ENCODE data around the gene SLC30A4.

The SLC30A4 gene

DNA sequence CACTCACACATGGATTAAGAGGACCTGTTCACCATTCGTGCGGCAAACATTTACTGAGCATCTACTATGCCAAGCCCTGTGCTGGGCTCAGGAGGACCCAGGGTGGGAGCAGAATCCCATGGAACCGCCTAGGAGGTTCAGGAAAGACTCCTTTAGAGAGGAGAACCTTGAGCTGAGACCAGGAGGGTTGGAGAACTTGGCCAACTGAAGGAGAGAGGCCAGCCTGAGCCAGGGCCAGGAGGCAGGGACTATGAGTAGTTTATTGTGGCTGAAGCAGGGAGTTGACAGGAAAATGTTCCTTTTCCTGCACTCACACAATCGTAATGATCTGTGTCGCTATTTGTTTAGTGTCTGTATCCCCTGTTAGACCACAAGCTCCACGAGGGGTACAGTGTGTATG lies 71.3 kb downstream of the SLC30A4 start:
- peaks cover 1% of the 10 kb centered on the region for H3K4me1 ChIP-seq (ENCODE audit: control insufficient read depth, insufficient read depth, low read length)
- no peaks in the 10 kb centered on the region for H3K27me3 ChIP-seq (ENCODE audit: control insufficient read depth in 1 of 2, insufficient read depth in 2 of 2, low read length in 2 of 2)
- H3K36me3 ChIP-seq (ENCODE audit: control insufficient read depth in 2 of 2, insufficient read depth in 2 of 2, low read length in 2 of 2): no peaks in the 10 kb centered on the region
- no peak overlapping the region for H3K4me3 ChIP-seq (ENCODE audit: low read length in 2 of 2)
- no peaks in the 10 kb centered on the region for H3K9me3 ChIP-seq (ENCODE audit: control insufficient read depth in 2 of 2, low read length in 2 of 2)
- H3K27ac ChIP-seq (ENCODE audit: low read length): no peak overlapping the region
- no peak overlapping the region for H3K9ac ChIP-seq (ENCODE audit: low read length in 2 of 2)

- H3K9ac ChIP-seq (ENCODE audit: low read length in 2 of 2): no peak overlapping the region
- no peak overlapping the region for H3K27ac ChIP-seq (ENCODE audit: low read length)
- no peak overlapping the region for H3K4me3 ChIP-seq (ENCODE audit: low read length in 2 of 2)
Observed at GRCh38 chr15:45449916-45450867, 72.4 kb downstream of the SLC30A4 start.

GRCh38 chr15:45449395-45449794 lies 73.2 kb downstream of the SLC30A4 start:
- Histone ChIP-seq H3K4me1 (ENCODE audit: control insufficient read depth, insufficient read depth, low read length) (no peaks in the 10 kb centered on the region), H3K27me3 (ENCODE audit: control insufficient read depth in 1 of 2, insufficient read depth in 2 of 2, low read length in 2 of 2) (peaks cover 0 to 2% of the 10 kb centered on the region in 2 donors), H3K36me3 (ENCODE audit: control insufficient read depth in 2 of 2, insufficient read depth in 2 of 2, low read length in 2 of 2) (no peaks in the 10 kb centered on the region), H3K9ac (ENCODE audit: low read length in 2 of 2) (no peak overlapping the region), H3K9me3 (ENCODE audit: control insufficient read depth in 2 of 2, low read length in 2 of 2) (no peaks in the 10 kb centered on the region), H3K4me3 (ENCODE audit: low read length in 2 of 2) (no peak overlapping the region), H3K27ac (ENCODE audit: low read length) (no peak overlapping the region)

More at GRCh38 chr15:45449916-45450867, 72.4 kb downstream of the SLC30A4 start:
- Histone ChIP-seq H3K9me3 (ENCODE audit: control insufficient read depth in 2 of 2, low read length in 2 of 2) (no peaks in the 10 kb centered on the region), H3K4me1 (ENCODE audit: control insufficient read depth, insufficient read depth, low read length) (no peaks in the 10 kb centered on the region), H3K36me3 (ENCODE audit: control insufficient read depth in 2 of 2, insufficient read depth in 2 of 2, low read length in 2 of 2) (no peaks in the 10 kb centered on the region), H3K27me3 (ENCODE audit: control insufficient read depth in 1 of 2, insufficient read depth in 2 of 2, low read length in 2 of 2) (no peaks in the 10 kb centered on the region)

DNA sequence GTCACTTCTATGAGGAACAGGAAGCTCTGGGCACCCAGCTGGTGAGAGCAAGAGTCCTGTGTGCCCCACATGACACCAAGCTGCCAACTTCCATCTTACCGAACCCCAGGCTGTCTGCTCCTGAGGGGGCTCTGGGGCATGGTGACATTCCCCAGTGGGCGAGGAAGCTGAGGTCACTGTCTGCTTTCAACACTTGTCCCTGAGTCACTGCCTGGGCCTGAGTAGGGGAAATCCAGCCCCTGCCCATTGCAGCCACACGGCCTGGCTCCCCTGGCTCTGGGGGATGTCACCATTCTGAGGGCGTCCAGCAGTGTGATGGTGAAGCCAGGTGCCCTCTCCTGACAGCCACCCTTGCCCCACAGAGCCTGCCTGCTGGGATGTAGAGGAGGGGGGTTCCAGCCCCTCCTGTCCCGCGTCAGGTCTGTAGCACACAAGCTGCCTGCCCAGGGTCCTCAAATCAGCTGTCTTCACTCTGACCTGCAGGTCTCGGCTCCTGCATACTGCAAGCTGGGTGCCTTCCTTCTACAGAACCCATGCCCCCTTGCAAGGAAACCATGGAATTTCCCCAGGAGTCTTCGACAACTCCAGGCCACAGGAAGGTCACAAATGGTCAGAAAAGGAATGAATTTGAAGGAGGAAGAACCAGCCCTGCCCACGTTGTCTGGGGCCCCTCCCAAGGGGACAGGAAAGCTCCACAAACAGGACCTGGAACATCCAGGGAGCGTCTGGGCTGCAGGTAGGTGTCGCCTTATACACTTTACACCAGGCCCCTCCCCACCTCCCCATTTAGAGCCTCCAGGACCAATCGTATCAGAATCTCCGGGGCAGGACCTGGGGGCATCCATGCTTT lies 74.3 kb downstream of the SLC30A4 start:
- H3K4me1 ChIP-seq (ENCODE audit: control insufficient read depth, insufficient read depth, low read length): no peaks in the 10 kb centered on the region
- peaks cover 0 to 2% of the 10 kb centered on the region in 2 donors for H3K27me3 ChIP-seq (ENCODE audit: control insufficient read depth in 1 of 2, insufficient read depth in 2 of 2, low read length in 2 of 2)
- H3K27ac ChIP-seq (ENCODE audit: low read length): no peak overlapping the region
- H3K36me3 ChIP-seq (ENCODE audit: control insufficient read depth in 2 of 2, insufficient read depth in 2 of 2, low read length in 2 of 2): no peaks in the 10 kb centered on the region
- H3K9me3 ChIP-seq (ENCODE audit: control insufficient read depth in 2 of 2, low read length in 2 of 2): no peaks in the 10 kb centered on the region
- H3K4me3 ChIP-seq (ENCODE audit: low read length in 2 of 2): no peak overlapping the region
- no peak overlapping the region for H3K9ac ChIP-seq (ENCODE audit: low read length in 2 of 2)

GRCh38 chr15:45443645-45444044 lies 78.9 kb downstream of the SLC30A4 start:
- Histone ChIP-seq H3K27ac (ENCODE audit: low read length) (no peak overlapping the region), H3K9ac (ENCODE audit: low read length in 2 of 2) (no peak overlapping the region), H3K27me3 (ENCODE audit: control insufficient read depth in 1 of 2, insufficient read depth in 2 of 2, low read length in 2 of 2) (peaks cover 0 to 2% of the 10 kb centered on the region in 2 donors), H3K4me3 (ENCODE audit: low read length in 2 of 2) (no peak overlapping the region), H3K9me3 (ENCODE audit: control insufficient read depth in 2 of 2, low read length in 2 of 2) (no peaks in the 10 kb centered on the region), H3K36me3 (ENCODE audit: control insufficient read depth in 2 of 2, insufficient read depth in 2 of 2, low read length in 2 of 2) (no peaks in the 10 kb centered on the region), H3K4me1 (ENCODE audit: control insufficient read depth, insufficient read depth, low read length) (no peaks in the 10 kb centered on the region)

GRCh38 chr15:45442507-45443135 lies 79.9 kb downstream of the SLC30A4 start:
- Histone ChIP-seq H3K4me3 (ENCODE audit: low read length in 2 of 2) (no peak overlapping the region), H3K4me1 (ENCODE audit: control insufficient read depth, insufficient read depth, low read length) (no peaks in the 10 kb centered on the region), H3K9ac (ENCODE audit: low read length in 2 of 2) (no peak overlapping the region), H3K27ac (ENCODE audit: low read length) (no peak overlapping the region), H3K9me3 (ENCODE audit: control insufficient read depth in 2 of 2, low read length in 2 of 2) (no peaks in the 10 kb centered on the region), H3K36me3 (ENCODE audit: control insufficient read depth in 2 of 2, insufficient read depth in 2 of 2, low read length in 2 of 2) (no peaks in the 10 kb centered on the region), H3K27me3 (ENCODE audit: control insufficient read depth in 1 of 2, insufficient read depth in 2 of 2, low read length in 2 of 2) (peaks cover 0 to 2% of the 10 kb centered on the region in 2 donors)

DNA sequence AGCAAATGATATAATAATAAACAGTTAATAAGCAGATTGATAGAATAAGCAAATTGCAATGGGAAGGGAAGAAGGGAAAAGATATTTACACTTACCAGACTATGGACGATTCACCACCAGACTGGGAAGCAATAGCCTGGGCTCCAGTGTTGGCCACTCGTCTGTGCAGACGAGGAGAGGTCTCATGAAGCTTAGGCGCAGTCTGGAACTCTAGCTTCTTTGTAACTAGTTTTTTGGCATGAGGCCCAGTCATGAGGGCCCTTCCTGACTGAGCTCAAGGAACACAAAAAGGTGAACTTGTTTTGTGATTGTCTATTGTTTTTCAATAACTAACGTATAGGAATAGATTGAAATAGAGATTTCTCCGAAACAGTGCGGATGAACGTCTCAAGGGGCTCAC lies 80.9 kb downstream of the SLC30A4 start:
- Histone ChIP-seq H3K27me3 (ENCODE audit: control insufficient read depth in 1 of 2, insufficient read depth in 2 of 2, low read length in 2 of 2) (peaks cover 0 to 2% of the 10 kb centered on the region in 2 donors), H3K9ac (ENCODE audit: low read length in 2 of 2) (no peak overlapping the region), H3K27ac (ENCODE audit: low read length) (no peak overlapping the region), H3K9me3 (ENCODE audit: control insufficient read depth in 2 of 2, low read length in 2 of 2) (no peaks in the 10 kb centered on the region), H3K36me3 (ENCODE audit: control insufficient read depth in 2 of 2, insufficient read depth in 2 of 2, low read length in 2 of 2) (no peaks in the 10 kb centered on the region), H3K4me1 (ENCODE audit: control insufficient read depth, insufficient read depth, low read length) (no peaks in the 10 kb centered on the region), H3K4me3 (ENCODE audit: low read length in 2 of 2) (no peak overlapping the region)

GRCh38 chr15:45441036-45441435 lies 81.5 kb downstream of the SLC30A4 start:
- Histone ChIP-seq H3K27me3 (ENCODE audit: control insufficient read depth in 1 of 2, insufficient read depth in 2 of 2, low read length in 2 of 2) (peaks cover 0 to 2% of the 10 kb centered on the region in 2 donors), H3K4me3 (ENCODE audit: low read length in 2 of 2) (no peak overlapping the region), H3K36me3 (ENCODE audit: control insufficient read depth in 2 of 2, insufficient read depth in 2 of 2, low read length in 2 of 2) (no peaks in the 10 kb centered on the region), H3K27ac (ENCODE audit: low read length) (no peak overlapping the region), H3K9ac (ENCODE audit: low read length in 2 of 2) (no peak overlapping the region), H3K4me1 (ENCODE audit: control insufficient read depth, insufficient read depth, low read length) (no peaks in the 10 kb centered on the region), H3K9me3 (ENCODE audit: control insufficient read depth in 2 of 2, low read length in 2 of 2) (no peaks in the 10 kb centered on the region)

DNA sequence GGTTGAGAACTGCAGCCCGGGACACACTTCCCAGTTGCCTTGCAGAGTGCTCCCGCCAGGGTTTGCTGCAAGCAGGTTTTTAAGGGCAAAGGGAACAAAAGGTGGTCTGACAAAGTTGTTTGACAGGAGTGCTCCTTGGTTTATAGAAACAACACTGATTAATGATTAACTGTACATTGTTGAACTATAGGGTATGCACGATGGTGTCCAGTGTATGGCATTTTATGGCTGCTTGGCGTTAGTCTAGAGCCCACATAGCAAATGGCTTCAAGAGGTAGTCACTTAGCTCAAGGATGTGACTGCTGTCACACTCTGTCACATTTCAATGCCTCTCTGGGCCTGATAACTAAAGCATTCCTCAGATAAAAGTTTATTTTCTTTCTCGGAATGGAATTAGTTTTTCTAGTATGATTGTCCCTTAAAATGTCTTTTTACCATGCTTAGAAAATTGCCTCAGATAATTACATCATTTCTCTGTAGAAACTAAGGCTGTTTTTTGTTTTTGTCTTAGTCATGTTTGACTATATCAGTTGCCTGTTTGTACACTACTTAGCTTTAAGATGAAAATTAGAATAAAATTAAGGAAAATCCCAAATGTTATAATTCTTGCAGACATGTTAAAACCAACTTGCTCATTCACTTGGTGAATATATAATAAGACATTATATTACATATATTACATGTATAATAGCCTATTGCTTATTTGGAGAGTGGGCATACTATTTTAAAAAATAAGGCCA lies 82.9 kb downstream of the SLC30A4 start:
- no peak overlapping the region for H3K4me3 ChIP-seq (ENCODE audit: low read length in 2 of 2)
- H3K27ac ChIP-seq (ENCODE audit: low read length): no peak overlapping the region
- H3K9ac ChIP-seq (ENCODE audit: low read length in 2 of 2): no peak overlapping the region
- H3K36me3 ChIP-seq (ENCODE audit: control insufficient read depth in 2 of 2, insufficient read depth in 2 of 2, low read length in 2 of 2): no peaks in the 10 kb centered on the region
- peaks cover 0 to 1% of the 10 kb centered on the region in 2 donors for H3K27me3 ChIP-seq (ENCODE audit: control insufficient read depth in 1 of 2, insufficient read depth in 2 of 2, low read length in 2 of 2)
- H3K4me1 ChIP-seq (ENCODE audit: control insufficient read depth, insufficient read depth, low read length): no peaks in the 10 kb centered on the region
- H3K9me3 ChIP-seq (ENCODE audit: control insufficient read depth in 2 of 2, low read length in 2 of 2): no peaks in the 10 kb centered on the region
